GM23338 (cell line): ENCODE measurements around the gene CHN2.

Experiments
- CREB1 ChIP-seq: fragments of 250-450 bp; sonication (Bioruptor Pico); IDR thresholded peaks from 2 replicates; pipeline ENCODE4 v1.5.0; 2020; ENCODE audit warnings: low read depth, mild to moderate bottlenecking, moderate library complexity
- CTCF ChIP-seq, 2 experiments: fragments of 200-600 bp in 1 of 2; sonication (generic) in 1 of 2; conservative IDR thresholded peaks; 2 replicates each; pipeline versions ENCODE4 v1.5.1 to v1.6.1; 2016 to 2017; ENCODE audit warnings: antibody characterized with exemption in 2 of 2, low read depth in 2 of 2, mild to moderate bottlenecking in 2 of 2, moderate library complexity in 1 of 2
- POLR2AphosphoS5 ChIP-seq: IDR thresholded peaks from 2 replicates; pipeline ENCODE4 v1.6.1; 2016; ENCODE audit warnings: antibody characterized with exemption, low read depth
- REST ChIP-seq: IDR thresholded peaks from one replicate; pipeline ENCODE4 v1.6.1; 2018; ENCODE audit warnings: antibody characterized with exemption; ENCODE audit not compliant: unreplicated experiment

GRCh38 chr7:29527505-29528108 lies 333.0 kb downstream of the CHN2 start:
- TF ChIP-seq CTCF (conservative IDR thresholded peaks at IDR 0.05; ENCODE audit: low read depth in 2 of 2): no peak
- no peak for TF ChIP-seq CREB1 (CRISPR knock-in tag)
- no peak for TF ChIP-seq REST
- TF ChIP-seq POLR2AphosphoS5: no peak
